OCI-LY7 (cell line): ENCODE measurements around the gene SLC39A2. TPM values are rescaled to one million over a fixed set of nuclear protein-coding genes. Genes with fewer than 3 reads are reported as not detected.

Experiments used
- BruUV-seq: library from RNA; stranded (reverse); fragments of 400-500 nt; replicated peaks from 2 replicates; lab custom pipeline; 2021; lab: Mats Ljungman, UMichigan
- CTCF ChIA-PET: fragments of 300-600 bp; sonication (Branson Sonifier 250); formaldehyde crosslinking; loops from one replicate; lab custom pipeline; 2022; ENCODE audit warnings: antibody characterized with exemption; ENCODE audit not compliant: unreplicated experiment; lab: Charles Lee
- POLR2A ChIA-PET: fragments of 300-600 bp; sonication (Branson Sonifier 250); formaldehyde crosslinking; loops from one replicate; lab custom pipeline; 2022; ENCODE audit warnings: antibody characterized with exemption; lab: Charles Lee
- DNase-seq: peaks from one replicate; pipeline ENCODE4 v3.0.0-alpha.2; 2015; ENCODE audit warnings: low spot score
- H2AFZ ChIP-seq: fragments of 200-600 bp; sonication (generic), shearing (Covaris generic); 2 replicates; pipeline ENCODE4 v1.6.1; 2014; ENCODE audit warnings: mild to moderate bottlenecking, antibody characterized with exemption, low read length, moderate library complexity
- H3K27ac ChIP-seq: fragments of 200-600 bp; sonication (generic); 2 replicates; pipeline ENCODE4 v1.5.1; 2014; ENCODE audit warnings: mixed run types, low read depth, mild to moderate bottlenecking, moderate library complexity, low read length, inconsistent platforms; ENCODE audit not compliant: poor library complexity, severe bottlenecking
- H3K36me3 ChIP-seq: fragments of 200-600 bp; sonication (generic); 2 replicates; pipeline ENCODE4 v1.6.1; 2014; ENCODE audit warnings: mild to moderate bottlenecking, antibody characterized with exemption, low read length, moderate library complexity, mixed read lengths; ENCODE audit not compliant: insufficient read depth
- H3K4me1 ChIP-seq: fragments of 200-600 bp; sonication (generic); 2 replicates; pipeline ENCODE4 v1.5.1; 2014; ENCODE audit warnings: mild to moderate bottlenecking, low read length; ENCODE audit not compliant: insufficient read depth, poor library complexity, severe bottlenecking
- H3K4me2 ChIP-seq: fragments of 200-600 bp; sonication (generic); 2 replicates; pipeline ENCODE4 v1.6.1; 2014; ENCODE audit warnings: mild to moderate bottlenecking, low read length
- H3K4me3 ChIP-seq: fragments of 200-600 bp; sonication (generic); 2 replicates; pipeline ENCODE4 v1.5.1; 2014; ENCODE audit warnings: mild to moderate bottlenecking, low read depth, low read length; ENCODE audit not compliant: poor library complexity, severe bottlenecking
- H3K79me2 ChIP-seq: fragments of 200-600 bp; sonication (generic); 2 replicates; pipeline ENCODE4 v1.6.1; 2016; ENCODE audit warnings: low read depth, mild to moderate bottlenecking, low read length, moderate library complexity, mixed read lengths; ENCODE audit not compliant: insufficient read depth
- H3K9me2 ChIP-seq: fragments of 200-600 bp; sonication (generic); 2 replicates; pipeline ENCODE4 v1.6.1; 2016; ENCODE audit warnings: mild to moderate bottlenecking, low read length, mixed read lengths; ENCODE audit not compliant: insufficient read depth
- H3K9me3 ChIP-seq: fragments of 200-600 bp; sonication (generic); 2 replicates; pipeline ENCODE4 v1.6.1; 2014; ENCODE audit warnings: mild to moderate bottlenecking, mixed run types, low read length, mixed read lengths
- H4K20me1 ChIP-seq: fragments of 200-600 bp; sonication (generic); 2 replicates; pipeline ENCODE4 v1.6.1; 2014; ENCODE audit warnings: mild to moderate bottlenecking, antibody characterized with exemption, low read length, moderate library complexity, mixed read lengths; ENCODE audit not compliant: insufficient read depth
- EZH2phosphoT487 ChIP-seq: fragments of 200-600 bp; sonication (generic); IDR thresholded peaks from 2 replicates; pipeline ENCODE4 v1.6.1; 2018; ENCODE audit warnings: low read depth, borderline replicate concordance, mild to moderate bottlenecking, mixed run types, antibody characterized with exemption, low read length, moderate library complexity, mixed read lengths
- intact Hi-C: fragments of 100-400 bp; cut with micrococcal nuclease; formaldehyde crosslinking; loops from one replicate; pipeline ENCODE4 v1.10.0; 2022; ENCODE audit not compliant: unreplicated experiment
- total RNA-seq, 2 experiments: library from RNA; depleted of rRNA in 1 of 2; stranded (reverse); fragments of >200 nt in 1 of 2; shearing (Covaris generic) in 1 of 2; gene quantifications; 2 replicates each; pipeline ENCODE4 v1.2.3, GENCODE V29; 2014 to 2022
- TF ChIP-seq, protein P1 (sequence below): fragments of 200-600 bp; sonication (generic); conservative IDR thresholded peaks from 2 replicates; pipeline ENCODE4 v1.5.1; 2014; ENCODE audit warnings: mild to moderate bottlenecking, antibody characterized with exemption, low read length, moderate library complexity, mixed read lengths

Gene SLC39A2
- total RNA-seq, 2 experiments from 2014 or later: 0.23 to 0.28 TPM

DNA sequence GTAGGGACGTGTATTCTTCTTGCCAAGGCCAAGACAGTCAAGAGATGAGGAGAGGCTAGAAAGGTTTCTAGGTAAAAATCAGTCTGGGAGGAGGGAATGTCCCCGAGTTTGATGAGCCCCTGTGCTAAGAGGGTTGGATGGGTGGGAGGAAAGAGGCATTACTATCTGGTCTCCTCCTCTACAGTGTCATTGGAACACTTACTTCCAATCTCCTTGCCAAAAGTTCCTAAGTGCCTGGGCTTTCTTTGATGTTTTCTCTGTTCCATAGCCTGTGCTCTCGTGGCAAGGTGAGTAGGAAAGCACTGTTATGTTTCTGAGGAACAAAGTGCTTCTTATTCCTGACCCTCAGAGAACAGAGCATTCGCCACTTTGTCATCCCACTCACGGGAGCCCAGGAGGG, 35.6 kb downstream of the SLC39A2 start, which contains the start of gene RNASE13:
RNASE13 (minus strand) TSS at position 101 of the 400 bp plus-strand sequence. CDS start 519 bp downstream, outside the sequence.
- intact Hi-C loops: no loop called here
- TF ChIP-seq EZH2phosphoT487: no peak
- TF ChIP-seq, protein P1, sequence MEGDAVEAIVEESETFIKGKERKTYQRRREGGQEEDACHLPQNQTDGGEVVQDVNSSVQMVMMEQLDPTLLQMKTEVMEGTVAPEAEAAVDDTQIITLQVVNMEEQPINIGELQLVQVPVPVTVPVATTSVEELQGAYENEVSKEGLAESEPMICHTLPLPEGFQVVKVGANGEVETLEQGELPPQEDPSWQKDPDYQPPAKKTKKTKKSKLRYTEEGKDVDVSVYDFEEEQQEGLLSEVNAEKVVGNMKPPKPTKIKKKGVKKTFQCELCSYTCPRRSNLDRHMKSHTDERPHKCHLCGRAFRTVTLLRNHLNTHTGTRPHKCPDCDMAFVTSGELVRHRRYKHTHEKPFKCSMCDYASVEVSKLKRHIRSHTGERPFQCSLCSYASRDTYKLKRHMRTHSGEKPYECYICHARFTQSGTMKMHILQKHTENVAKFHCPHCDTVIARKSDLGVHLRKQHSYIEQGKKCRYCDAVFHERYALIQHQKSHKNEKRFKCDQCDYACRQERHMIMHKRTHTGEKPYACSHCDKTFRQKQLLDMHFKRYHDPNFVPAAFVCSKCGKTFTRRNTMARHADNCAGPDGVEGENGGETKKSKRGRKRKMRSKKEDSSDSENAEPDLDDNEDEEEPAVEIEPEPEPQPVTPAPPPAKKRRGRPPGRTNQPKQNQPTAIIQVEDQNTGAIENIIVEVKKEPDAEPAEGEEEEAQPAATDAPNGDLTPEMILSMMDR: no peak
- no peaks in the 10 kb centered on the region for H3K36me3 ChIP-seq
- BruUV-seq: no TSS peak
- H3K4me3 ChIP-seq: no peak within 1 kb of the TSS
- H3K27ac ChIP-seq: no peak within 1 kb of the TSS
- no peak within 1 kb of the TSS for H3K4me2 ChIP-seq
- DNase-seq: no peak
- ChIA-PET POLR2A (no interaction called here), CTCF (no interaction called here)
- no peak within 1 kb of the TSS for H2AFZ ChIP-seq
- no peaks in the 10 kb centered on the region for H3K9me2 ChIP-seq
- no peaks in the 10 kb centered on the region for H3K9me3 ChIP-seq
- H3K79me2 ChIP-seq: no peaks in the 10 kb centered on the region
- H3K4me1 ChIP-seq: no peaks in the 10 kb centered on the region
- H4K20me1 ChIP-seq: no peaks in the 10 kb centered on the region

DNA sequence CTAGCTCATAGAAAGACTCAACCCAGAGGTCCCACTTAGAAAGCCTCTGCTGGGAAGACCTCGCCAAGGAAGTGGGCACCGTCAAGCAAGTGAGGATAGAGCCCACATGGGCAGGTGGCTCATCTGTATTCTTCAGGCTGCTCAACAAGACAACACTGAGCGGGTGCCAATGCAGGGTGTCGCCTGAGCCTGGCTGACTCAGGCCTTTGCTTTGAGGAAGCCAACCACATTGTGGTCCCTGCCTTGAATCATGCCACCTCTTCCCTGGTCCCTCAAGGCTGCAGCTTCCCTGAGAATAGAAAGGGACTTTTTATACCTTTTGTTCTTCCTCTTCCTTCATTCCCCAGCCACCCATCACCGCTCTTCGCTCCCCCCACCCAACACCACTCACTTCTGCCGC, 37.7 kb downstream of the SLC39A2 start:
- CTCF ChIA-PET: no interaction called here
- Histone ChIP-seq H4K20me1 (no peaks in the 10 kb centered on the region), H3K4me3 (no peak overlapping the region), H3K79me2 (no peaks in the 10 kb centered on the region), H2AFZ (no peak overlapping the region), H3K36me3 (no peaks in the 10 kb centered on the region), H3K9me3 (no peaks in the 10 kb centered on the region), H3K4me2 (no peak overlapping the region), H3K9me2 (no peaks in the 10 kb centered on the region), H3K4me1 (no peaks in the 10 kb centered on the region), H3K27ac (no peak overlapping the region)
- no peak for DNase-seq
- TF ChIP-seq, protein P1: no peak
- TF ChIP-seq EZH2phosphoT487: no peak
- intact Hi-C loops: no loop called here
- POLR2A ChIA-PET: no interaction called here
- BruUV-seq: no TSS peak

DNA sequence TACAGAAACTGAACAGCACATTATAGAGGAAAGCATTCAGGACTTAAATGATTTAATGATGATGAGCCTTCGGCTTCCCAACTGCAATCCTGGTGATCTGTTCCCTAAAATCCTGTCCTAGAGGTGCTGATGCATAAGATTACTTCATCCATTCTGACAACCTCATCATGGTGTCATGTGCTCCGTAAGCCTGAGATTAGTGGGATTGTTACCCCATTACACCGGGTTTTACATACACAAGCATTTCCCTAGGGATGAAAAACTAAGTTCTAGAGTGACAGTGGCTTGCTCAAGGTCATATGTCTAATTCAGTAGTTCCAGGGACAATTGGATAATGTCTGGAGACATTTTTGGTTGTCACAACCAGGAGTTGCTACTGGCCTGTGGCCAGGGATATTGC, 38.1 kb downstream of the SLC39A2 start:
- intact Hi-C loops: no loop called here
- Histone ChIP-seq H3K27ac (no peak overlapping the region), H4K20me1 (no peaks in the 10 kb centered on the region), H3K4me3 (no peak overlapping the region), H3K4me2 (no peak overlapping the region), H3K4me1 (no peaks in the 10 kb centered on the region), H3K9me3 (no peaks in the 10 kb centered on the region), H2AFZ (no peak overlapping the region), H3K79me2 (no peaks in the 10 kb centered on the region), H3K36me3 (no peaks in the 10 kb centered on the region), H3K9me2 (no peaks in the 10 kb centered on the region)
- BruUV-seq: no TSS peak
- no peak for DNase-seq
- POLR2A ChIA-PET: no interaction called here
- CTCF ChIA-PET: no interaction called here
- TF ChIP-seq, protein P1: no peak
- no peak for TF ChIP-seq EZH2phosphoT487
